ENCODE measurements around the gene KRT38.

Gene KRT38

DNA sequence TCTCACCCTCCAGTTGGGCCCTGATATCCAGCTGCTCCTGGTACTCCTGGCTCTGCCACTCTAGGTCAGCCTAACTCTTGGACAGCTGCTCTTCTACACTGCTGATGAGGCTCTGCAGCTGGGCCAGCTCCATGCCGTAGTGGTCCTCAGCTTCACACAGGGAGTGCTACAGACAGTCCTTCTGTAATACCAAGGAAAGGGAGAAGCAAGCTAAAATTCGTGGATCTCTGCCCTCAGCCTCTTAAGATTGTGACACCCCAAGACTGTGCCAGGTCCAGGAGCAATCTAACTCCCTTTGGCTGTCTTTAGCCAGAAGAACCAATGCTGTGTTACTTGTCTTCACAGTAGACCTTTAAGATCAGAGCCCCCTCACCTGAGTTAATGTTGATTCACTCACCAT is 7.7 kb upstream of the KRT38 start:
- ATAC-seq (ENCODE audit: insufficient read depth, low read depth) (no peak), DNase-seq (no peak)
- no peaks in the 10 kb centered on the region for H3K4me1 ChIP-seq (ENCODE audit: insufficient read depth, low read length)
- peaks cover 20% of the 10 kb centered on the region for H3K27me3 ChIP-seq (ENCODE audit: insufficient read depth, low read length, poor library complexity)
- H3K9ac ChIP-seq (ENCODE audit: low read depth, low read length): no peak overlapping the region
- H3K36me3 ChIP-seq (ENCODE audit: insufficient read depth, low read length): no peaks in the 10 kb centered on the region
- H2AFZ ChIP-seq (ENCODE audit: low read depth, low read length): no peak overlapping the region
- H3K79me2 ChIP-seq (ENCODE audit: insufficient read depth, low read length): no peaks in the 10 kb centered on the region
- no peak overlapping the region for H3K4me3 ChIP-seq (ENCODE audit: low read depth in 1 of 2, low read length in 2 of 2)
- TF ChIP-seq, protein P1, sequence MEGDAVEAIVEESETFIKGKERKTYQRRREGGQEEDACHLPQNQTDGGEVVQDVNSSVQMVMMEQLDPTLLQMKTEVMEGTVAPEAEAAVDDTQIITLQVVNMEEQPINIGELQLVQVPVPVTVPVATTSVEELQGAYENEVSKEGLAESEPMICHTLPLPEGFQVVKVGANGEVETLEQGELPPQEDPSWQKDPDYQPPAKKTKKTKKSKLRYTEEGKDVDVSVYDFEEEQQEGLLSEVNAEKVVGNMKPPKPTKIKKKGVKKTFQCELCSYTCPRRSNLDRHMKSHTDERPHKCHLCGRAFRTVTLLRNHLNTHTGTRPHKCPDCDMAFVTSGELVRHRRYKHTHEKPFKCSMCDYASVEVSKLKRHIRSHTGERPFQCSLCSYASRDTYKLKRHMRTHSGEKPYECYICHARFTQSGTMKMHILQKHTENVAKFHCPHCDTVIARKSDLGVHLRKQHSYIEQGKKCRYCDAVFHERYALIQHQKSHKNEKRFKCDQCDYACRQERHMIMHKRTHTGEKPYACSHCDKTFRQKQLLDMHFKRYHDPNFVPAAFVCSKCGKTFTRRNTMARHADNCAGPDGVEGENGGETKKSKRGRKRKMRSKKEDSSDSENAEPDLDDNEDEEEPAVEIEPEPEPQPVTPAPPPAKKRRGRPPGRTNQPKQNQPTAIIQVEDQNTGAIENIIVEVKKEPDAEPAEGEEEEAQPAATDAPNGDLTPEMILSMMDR (IDR thresholded peaks at IDR 0.05; ENCODE audit: borderline replicate concordance, extremely low read depth, low read length, poor library complexity, severe bottlenecking): no peak
- no peak for TF ChIP-seq EZH2 (IDR thresholded peaks at IDR 0.05; ENCODE audit: borderline replicate concordance, low read depth, low read length, severe bottlenecking)
- H3K9me3 ChIP-seq (ENCODE audit: insufficient read depth, low read length, severe bottlenecking): no peaks in the 10 kb centered on the region
- H3K4me2 ChIP-seq (ENCODE audit: insufficient read depth, low read length): no peak overlapping the region
- no peak overlapping the region for H3K27ac ChIP-seq (ENCODE audit: low read length)
- H4K20me1 ChIP-seq (ENCODE audit: insufficient read depth, low read length): no peaks in the 10 kb centered on the region

DNA sequence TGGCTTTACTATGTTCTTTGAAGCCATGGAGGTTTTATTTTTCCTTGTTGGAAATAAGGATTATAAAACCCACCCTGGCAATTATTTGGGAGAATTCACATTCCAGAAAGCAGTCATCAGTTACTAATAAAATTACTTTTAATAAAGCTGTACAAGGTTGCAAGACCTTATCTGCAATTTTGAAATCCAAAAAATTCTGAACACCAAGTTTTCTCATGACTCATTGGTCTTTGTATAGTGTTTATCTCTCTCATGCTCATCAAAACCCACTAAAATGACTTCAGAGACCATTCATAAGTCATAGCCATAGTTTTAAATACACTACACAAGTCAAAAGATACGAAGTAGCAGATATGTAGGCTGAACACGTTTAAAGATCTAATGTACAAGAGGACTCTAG is 6.0 kb upstream of the KRT38 start:
- no peaks in the 10 kb centered on the region for H3K9me3 ChIP-seq (ENCODE audit: insufficient read depth, low read length, severe bottlenecking)
- H3K4me3 ChIP-seq (ENCODE audit: low read depth in 1 of 2, low read length in 2 of 2): no peak overlapping the region
- H4K20me1 ChIP-seq (ENCODE audit: insufficient read depth, low read length): no peaks in the 10 kb centered on the region
- H3K9ac ChIP-seq (ENCODE audit: low read depth, low read length): no peak overlapping the region
- H3K27ac ChIP-seq (ENCODE audit: low read length): no peak overlapping the region
- DNase-seq (no peak), ATAC-seq (ENCODE audit: insufficient read depth, low read depth) (no peak)
- H3K36me3 ChIP-seq (ENCODE audit: insufficient read depth, low read length): no peaks in the 10 kb centered on the region
- TF ChIP-seq EZH2 (IDR thresholded peaks at IDR 0.05; ENCODE audit: borderline replicate concordance, low read depth, low read length, severe bottlenecking): no peak
- TF ChIP-seq, protein P1 (IDR thresholded peaks at IDR 0.05; ENCODE audit: borderline replicate concordance, extremely low read depth, low read length, poor library complexity, severe bottlenecking): no peak
- no peak overlapping the region for H3K4me2 ChIP-seq (ENCODE audit: insufficient read depth, low read length)
- peaks cover 28% of the 10 kb centered on the region for H3K27me3 ChIP-seq (ENCODE audit: insufficient read depth, low read length, poor library complexity)
- no peak overlapping the region for H2AFZ ChIP-seq (ENCODE audit: low read depth, low read length)
- no peaks in the 10 kb centered on the region for H3K79me2 ChIP-seq (ENCODE audit: insufficient read depth, low read length)
- H3K4me1 ChIP-seq (ENCODE audit: insufficient read depth, low read length): no peaks in the 10 kb centered on the region

DNA sequence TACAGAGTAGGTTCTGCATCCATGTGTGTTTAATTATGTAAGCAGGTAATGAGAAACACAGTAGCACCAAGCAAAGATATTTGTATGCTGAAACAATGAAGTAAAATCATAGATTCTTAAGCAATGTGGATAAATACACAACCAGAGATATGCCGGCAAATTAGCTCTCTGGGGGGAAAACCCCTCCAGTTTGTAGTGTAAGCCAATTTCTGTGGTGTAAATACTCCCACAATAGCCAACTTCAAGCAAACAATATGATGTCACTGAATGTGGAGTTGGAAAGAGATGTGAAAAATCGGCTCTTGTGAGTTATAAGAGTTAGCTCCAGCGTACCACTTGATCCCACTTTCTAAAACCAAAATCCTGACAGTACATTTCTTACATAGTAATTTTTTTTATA is 3.9 kb upstream of the KRT38 start:
- no peak overlapping the region for H3K27ac ChIP-seq (ENCODE audit: low read length)
- TF ChIP-seq, protein P1 (IDR thresholded peaks at IDR 0.05; ENCODE audit: borderline replicate concordance, extremely low read depth, low read length, poor library complexity, severe bottlenecking): no peak
- no peak for DNase-seq
- H3K9ac ChIP-seq (ENCODE audit: low read depth, low read length): no peak overlapping the region
- H3K4me1 ChIP-seq (ENCODE audit: insufficient read depth, low read length): no peaks in the 10 kb centered on the region
- H3K9me3 ChIP-seq (ENCODE audit: insufficient read depth, low read length, severe bottlenecking): no peaks in the 10 kb centered on the region
- H3K4me3 ChIP-seq (ENCODE audit: low read depth in 1 of 2, low read length in 2 of 2): no peak overlapping the region
- no peak overlapping the region for H2AFZ ChIP-seq (ENCODE audit: low read depth, low read length)
- ATAC-seq (ENCODE audit: insufficient read depth, low read depth): no peak
- H3K4me2 ChIP-seq (ENCODE audit: insufficient read depth, low read length): no peak overlapping the region
- no peaks in the 10 kb centered on the region for H3K79me2 ChIP-seq (ENCODE audit: insufficient read depth, low read length)
- no peaks in the 10 kb centered on the region for H3K36me3 ChIP-seq (ENCODE audit: insufficient read depth, low read length)
- H3K27me3 ChIP-seq (ENCODE audit: insufficient read depth, low read length, poor library complexity): peaks cover 28% of the 10 kb centered on the region
- no peaks in the 10 kb centered on the region; the same call in 1 of the 2 replicates for H4K20me1 ChIP-seq (ENCODE audit: insufficient read depth, low read length)

DNA sequence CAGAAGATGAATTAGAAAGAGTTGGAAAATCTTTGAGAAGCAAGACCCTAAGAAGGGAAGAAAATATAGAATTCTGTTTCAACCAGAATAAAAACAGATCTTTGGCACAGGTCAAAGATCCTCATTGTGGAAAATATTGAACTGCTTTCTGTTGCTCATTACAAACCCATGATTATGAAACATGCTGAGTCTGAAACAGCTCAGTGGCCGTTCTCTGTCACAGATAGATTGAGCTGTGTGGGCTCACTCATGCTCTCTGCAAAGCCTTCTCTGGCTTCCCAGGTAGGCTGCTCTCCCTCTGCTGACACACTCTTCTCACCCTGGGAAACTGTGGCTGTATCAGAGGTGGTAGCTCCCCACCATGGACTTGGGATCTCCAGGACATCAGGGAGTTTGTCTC is 3.4 kb upstream of the KRT38 start:
- no peak for DNase-seq
- Histone ChIP-seq H4K20me1 (ENCODE audit: insufficient read depth, low read length) (no peaks in the 10 kb centered on the region; the same call in 1 of the 2 replicates), H2AFZ (ENCODE audit: low read depth, low read length) (no peak overlapping the region), H3K9ac (ENCODE audit: low read depth, low read length) (no peak overlapping the region), H3K4me3 (ENCODE audit: low read depth in 1 of 2, low read length in 2 of 2) (no peak overlapping the region), H3K27ac (ENCODE audit: low read length) (no peak overlapping the region), H3K36me3 (ENCODE audit: insufficient read depth, low read length) (no peaks in the 10 kb centered on the region), H3K9me3 (ENCODE audit: insufficient read depth, low read length, severe bottlenecking) (no peaks in the 10 kb centered on the region), H3K4me1 (ENCODE audit: insufficient read depth, low read length) (no peaks in the 10 kb centered on the region), H3K79me2 (ENCODE audit: insufficient read depth, low read length) (no peaks in the 10 kb centered on the region), H3K4me2 (ENCODE audit: insufficient read depth, low read length) (no peak overlapping the region), H3K27me3 (ENCODE audit: insufficient read depth, low read length, poor library complexity) (peaks cover 27% of the 10 kb centered on the region)
- ATAC-seq (ENCODE audit: insufficient read depth, low read depth): no peak
- TF ChIP-seq EZH2 (IDR thresholded peaks at IDR 0.05; ENCODE audit: borderline replicate concordance, low read depth, low read length, severe bottlenecking): no peak
- TF ChIP-seq, protein P1 (IDR thresholded peaks at IDR 0.05; ENCODE audit: borderline replicate concordance, extremely low read depth, low read length, poor library complexity, severe bottlenecking): no peak

Data from DND-41 (cell line).